Adrenal gland (tissue), 12 donors: ENCODE measurements around the gene FXYD7. TPM values are rescaled to one million over a fixed set of nuclear protein-coding genes. Genes with fewer than 3 reads are reported as not detected.

Source experiments
- DNase-seq, 7 donors: peaks; one replicate each; pipeline ENCODE4 v3.0.0-alpha.2; 2019 to 2020
- H3K27ac ChIP-seq, 5 donors: fragments of 200-600 bp; sonication (generic) in 4 of 5; 1 replicate in 3 of 5; 2 replicates in 2 of 5; pipeline versions ENCODE4 v1.5.1 to v1.8.0; 2016 to 2020; ENCODE audit warnings: mild to moderate bottlenecking in 1 of 5
- H3K27me3 ChIP-seq: fragments of 200-600 bp; 2 replicates; pipeline ENCODE4 v1.8.0; 2021
- H3K36me3 ChIP-seq, 2 donors: fragments of 200-600 bp; replicated peaks in 1 of 2; 1 replicate in 1 of 2; 2 replicates in 1 of 2; pipeline versions ENCODE4 v1.5.1 to v1.8.0; 2018 to 2022
- H3K4me1 ChIP-seq, 2 donors: fragments of 200-600 bp; replicated peaks in 1 of 2; 1 replicate in 1 of 2; 2 replicates in 1 of 2; pipeline versions ENCODE4 v1.5.1 to v1.8.0; 2018 to 2021
- H3K4me3 ChIP-seq, 4 donors: fragments of 200-600 bp; sonication (generic) in 3 of 4; one replicate each; pipeline ENCODE4 v1.5.1; 2016 to 2018
- H3K9me3 ChIP-seq, 3 donors: fragments of 200-600 bp; sonication (generic) in 1 of 3; replicated peaks in 1 of 3; 1 replicate in 2 of 3; 2 replicates in 1 of 3; pipeline versions ENCODE4 v1.5.1 to v1.8.0; 2016 to 2021
- CTCF ChIP-seq, 6 experiments: fragments of 450-650 bp in 4 of 6; fragments of 200-600 bp in 2 of 6; sonication (generic) in 1 of 6; IDR thresholded peaks; 1 replicate in 5 of 6; 2 replicates in 1 of 6; pipeline versions ENCODE4 v1.5.1 to v1.8.0; 2016 to 2021; ENCODE audit warnings: antibody characterized with exemption in 6 of 6, mild to moderate bottlenecking in 2 of 6, moderate library complexity in 1 of 6
- POLR2A ChIP-seq, 2 donors: fragments of 450-650 bp; IDR thresholded peaks; one replicate each; pipeline ENCODE4 v1.6.1; 2017; ENCODE audit warnings: antibody characterized with exemption in 2 of 2, mild to moderate bottlenecking in 2 of 2, moderate library complexity in 1 of 2
- WGBS, 4 donors: extraction: QIAGEN DNeasy Blood & Tissue Kit in 2 of 4; methylation state at CpG; one replicate each; pipeline versions ENCODE4 v1.1.5 to v1.1.7; 2013 to 2017; 5-methylcytosine and 5-hydroxymethylcytosine counted together
- intact Hi-C, 2 donors: fragments of 100-400 bp; cut with DNase I; formaldehyde crosslinking; loops; one replicate each; pipeline versions ENCODE4 v1.14.1 to v1.15.0; 2022 to 2023
- polyA plus RNA-seq, 3 donors: library from polyadenylated mRNA; stranded (reverse); fragments of 200-250 nt in 2 of 3; fragments of 350-450 nt in 1 of 3; fragmentation: Illumina TruSeq in 1 of 3; extraction: RNeasy Lipid Tissue Mini Kit (QIAGEN cat#74804) in 1 of 3; gene quantifications; one replicate each; pipeline ENCODE4 v1.2.3, GENCODE V29; 2013 to 2014
- total RNA-seq, 9 donors: library from RNA; depleted of rRNA in 4 of 9; stranded (reverse); fragments of >200 nt in 4 of 9; fragments of 120-200 nt in 1 of 9; fragmentation: NEBNext Ultra II Directional in 1 of 9; extraction: Animal tissue kit (Norgen Biotek cat#: 25700) in 1 of 9; gene quantifications; one replicate each; pipeline versions ENCODE4 v1.1.0 to v1.2.4, GENCODE V29; 2013 to 2023
- donor health status: healthy with polysubstance abuse.
- donor health status: Bipolar disorder and iron deficiency.
- donor health status: DM: yes; HTN: yes; CAD: no.
- donor health status: DM: no; HTN: no; CAD: no.
- donor health status: DM: no; HTN: no; CAD: no.
- donor health status: DM: yes; HTN: yes; CAD: no.

The FXYD7 gene
- total and polyA plus RNA-seq, 12 donors: 0.39 to 0.67 (median 0.64) TPM; not detected in 9

- no peak overlapping the region for H3K27ac ChIP-seq
These were observed 37.4 kb upstream of the FXYD7 start for GRCh38 chr19:35105411-35106290.

GRCh38 chr19:35106291-35106583 lies 36.8 kb upstream of the FXYD7 start:
- no peaks in the 10 kb centered on the region for H3K27me3 ChIP-seq
- no peaks in the 10 kb centered on the region for H3K4me1 ChIP-seq
- no peak overlapping the region for H3K4me3 ChIP-seq
- H3K36me3 ChIP-seq: no peaks in the 10 kb centered on the region
- no peak for TF ChIP-seq POLR2A (IDR thresholded peaks at IDR 0.05)
- TF ChIP-seq CTCF (IDR thresholded peaks at IDR 0.05): no peak
- DNase-seq: no peak
- H3K9me3 ChIP-seq: no peaks in the 10 kb centered on the region
- no peak overlapping the region for H3K27ac ChIP-seq
- intact Hi-C loops: no loop called here
- 89 to 99% (median 94%) methylated on average over 5 to 9 of the region's 9 CpGs for WGBS, 4 donors

More at GRCh38 chr19:35105411-35106290, 37.4 kb upstream of the FXYD7 start:
- no peak for TF ChIP-seq CTCF (IDR thresholded peaks at IDR 0.05)
- TF ChIP-seq POLR2A (IDR thresholded peaks at IDR 0.05): no peak
- no peaks in the 10 kb centered on the region for H3K27me3 ChIP-seq
- no peaks in the 10 kb centered on the region for H3K4me1 ChIP-seq
- intact Hi-C loops: no loop called here
- H3K36me3 ChIP-seq: no peaks in the 10 kb centered on the region
- no peak overlapping the region for H3K4me3 ChIP-seq
- no peak for DNase-seq
- no peaks in the 10 kb centered on the region for H3K9me3 ChIP-seq
- 86 to 91% (median 88%) methylated on average over 30 of the region's 30 CpGs for WGBS, 4 donors

- no peak overlapping the region for H3K27ac ChIP-seq
- 46 to 93% (median 69%) methylated on average over 1 to 2 of the region's 2 CpGs for WGBS, 4 donors
- TF ChIP-seq POLR2A (IDR thresholded peaks at IDR 0.05) (no peak), CTCF (IDR thresholded peaks at IDR 0.05) (no peak)
These were observed 36.0 kb upstream of the FXYD7 start for GRCh38 chr19:35106898-35107541.

GRCh38 chr19:35107545-35107944 lies 35.5 kb upstream of the FXYD7 start:
- Histone ChIP-seq H3K36me3 (no peaks in the 10 kb centered on the region), H3K27ac (no peak overlapping the region), H3K27me3 (no peaks in the 10 kb centered on the region), H3K9me3 (no peaks in the 10 kb centered on the region), H3K4me1 (no peaks in the 10 kb centered on the region), H3K4me3 (no peak overlapping the region)
- DNase-seq: no peak
- TF ChIP-seq POLR2A (IDR thresholded peaks at IDR 0.05) (no peak), CTCF (IDR thresholded peaks at IDR 0.05) (no peak)
- intact Hi-C loops: no loop called here
- WGBS, 4 donors: 26 to 47% (median 36%) methylated on average over 5 of the region's 5 CpGs

More at GRCh38 chr19:35106898-35107541, 36.0 kb upstream of the FXYD7 start:
- no peaks in the 10 kb centered on the region for H3K9me3 ChIP-seq
- no peaks in the 10 kb centered on the region for H3K27me3 ChIP-seq
- H3K36me3 ChIP-seq: no peaks in the 10 kb centered on the region
- no peak overlapping the region for H3K4me3 ChIP-seq
- intact Hi-C loops: no loop called here
- H3K4me1 ChIP-seq: no peaks in the 10 kb centered on the region
- DNase-seq: no peak
